ENCODE results near the gene USP46. TPM values are rescaled to one million over a fixed set of nuclear protein-coding genes. Genes with fewer than 3 reads are reported as not detected.

USP46 gene
- total and polyA plus RNA-seq, 3 donors from 2014 or later: 22.9 to 33.9 (median 26.4) TPM

DNA sequence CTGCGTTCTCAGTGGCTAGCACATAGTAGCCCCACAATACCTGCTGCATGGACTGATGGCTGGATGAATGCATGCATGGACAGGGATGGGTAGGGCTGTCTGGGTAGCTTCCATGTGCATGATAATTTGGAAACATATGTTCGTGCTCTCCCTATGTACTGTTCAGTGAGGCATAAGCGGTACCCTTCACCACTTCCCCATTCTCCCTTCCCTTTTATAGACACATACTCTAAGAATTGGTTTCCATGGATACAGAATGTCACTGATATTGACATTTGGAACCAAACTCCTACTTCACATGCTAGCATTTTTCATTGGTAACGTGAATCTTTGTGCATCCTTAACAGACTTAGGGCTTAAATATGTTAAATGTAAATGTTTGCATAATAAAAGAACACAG, 20.4 kb downstream of the USP46 start:
- intact Hi-C loops (cut with DNase I; ENCODE audit: low total_unique reads): loop anchor here (10.0 kb wide), 1 partner anchor 64 kb away; no protein-coding TSS in a partner anchor
- no peak for DNase-seq
- Histone ChIP-seq H3K9me3 (no peaks in the 10 kb centered on the region), H3K36me3 (ENCODE audit: low read depth, missing control alignments) (no peaks in the 10 kb centered on the region), H3K4me3 (no peak overlapping the region), H3K27me3 (no peaks in the 10 kb centered on the region), H3K4me1 (peaks cover 32% of the 10 kb centered on the region), H3K27ac (no peak overlapping the region)
- no peak for TF ChIP-seq POLR2A (IDR thresholded peaks at IDR 0.05)
- TF ChIP-seq, protein P1, sequence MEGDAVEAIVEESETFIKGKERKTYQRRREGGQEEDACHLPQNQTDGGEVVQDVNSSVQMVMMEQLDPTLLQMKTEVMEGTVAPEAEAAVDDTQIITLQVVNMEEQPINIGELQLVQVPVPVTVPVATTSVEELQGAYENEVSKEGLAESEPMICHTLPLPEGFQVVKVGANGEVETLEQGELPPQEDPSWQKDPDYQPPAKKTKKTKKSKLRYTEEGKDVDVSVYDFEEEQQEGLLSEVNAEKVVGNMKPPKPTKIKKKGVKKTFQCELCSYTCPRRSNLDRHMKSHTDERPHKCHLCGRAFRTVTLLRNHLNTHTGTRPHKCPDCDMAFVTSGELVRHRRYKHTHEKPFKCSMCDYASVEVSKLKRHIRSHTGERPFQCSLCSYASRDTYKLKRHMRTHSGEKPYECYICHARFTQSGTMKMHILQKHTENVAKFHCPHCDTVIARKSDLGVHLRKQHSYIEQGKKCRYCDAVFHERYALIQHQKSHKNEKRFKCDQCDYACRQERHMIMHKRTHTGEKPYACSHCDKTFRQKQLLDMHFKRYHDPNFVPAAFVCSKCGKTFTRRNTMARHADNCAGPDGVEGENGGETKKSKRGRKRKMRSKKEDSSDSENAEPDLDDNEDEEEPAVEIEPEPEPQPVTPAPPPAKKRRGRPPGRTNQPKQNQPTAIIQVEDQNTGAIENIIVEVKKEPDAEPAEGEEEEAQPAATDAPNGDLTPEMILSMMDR (IDR thresholded peaks at IDR 0.05): no peak
- 91 to 93% methylated on average over 4 of the region's 4 CpGs for WGBS, 2 donors

DNA sequence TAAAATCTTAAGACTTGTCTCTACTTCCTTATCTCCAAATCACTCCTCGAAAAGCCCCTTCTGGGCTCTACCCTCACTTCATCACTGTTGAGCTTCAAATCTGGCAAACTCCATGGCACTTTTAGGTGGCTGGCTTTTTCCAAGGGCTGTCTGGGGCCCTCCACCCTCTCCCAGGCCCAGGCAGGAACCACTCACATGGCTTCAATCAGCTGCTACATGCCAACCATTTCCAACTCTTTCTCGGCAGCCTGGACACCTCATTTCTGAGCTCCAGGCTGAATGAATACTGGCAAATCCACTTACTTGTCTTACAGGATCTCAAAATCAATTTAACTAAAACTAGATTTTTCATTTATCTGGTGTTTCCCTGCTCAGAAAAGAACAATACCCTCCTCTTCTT, 22.0 kb downstream of the USP46 start:
- no peaks in the 10 kb centered on the region for H3K27me3 ChIP-seq
- H3K36me3 ChIP-seq (ENCODE audit: low read depth, missing control alignments): no peaks in the 10 kb centered on the region
- H3K27ac ChIP-seq: no peak overlapping the region
- 83 to 87% methylated on average over 2 of the region's 2 CpGs for WGBS, 2 donors
- H3K9me3 ChIP-seq: no peaks in the 10 kb centered on the region
- H3K4me1 ChIP-seq: peaks cover 19% of the 10 kb centered on the region
- intact Hi-C loops (cut with DNase I; ENCODE audit: low total_unique reads): loop anchor here (10.0 kb wide), 1 partner anchor 62 kb away; no protein-coding TSS in a partner anchor
- no peak for TF ChIP-seq POLR2A (IDR thresholded peaks at IDR 0.05)
- TF ChIP-seq, protein P1 (IDR thresholded peaks at IDR 0.05): no peak
- no peak overlapping the region for H3K4me3 ChIP-seq
- no peak for DNase-seq

DNA sequence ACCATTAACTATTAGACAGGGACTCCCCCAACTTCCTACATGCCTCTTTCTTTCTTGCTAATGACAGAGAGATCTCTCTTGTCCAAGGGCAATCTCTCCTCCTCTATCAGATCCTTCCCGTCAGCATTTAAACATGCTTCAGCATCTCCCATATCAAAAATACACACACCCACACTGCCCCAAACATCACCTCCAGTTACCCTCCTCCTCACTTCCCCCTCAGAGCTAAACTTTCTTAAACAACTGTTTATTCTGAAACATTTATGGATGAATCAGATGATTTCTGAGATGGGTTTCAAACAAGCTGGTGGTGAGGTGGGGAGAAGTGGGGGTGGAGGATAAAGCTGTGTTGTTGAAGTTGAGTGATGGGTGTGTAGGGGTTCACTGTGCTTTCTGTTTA, 23.5 kb downstream of the USP46 start:
- H3K9me3 ChIP-seq: no peaks in the 10 kb centered on the region
- H3K36me3 ChIP-seq (ENCODE audit: low read depth, missing control alignments): no peaks in the 10 kb centered on the region
- WGBS, 2 donors: 61 to 71% methylated on average over 1 of the region's 1 CpG
- no peak for DNase-seq
- intact Hi-C loops (cut with DNase I; ENCODE audit: low total_unique reads): loop anchor here (10.0 kb wide), 1 partner anchor 61 kb away; no protein-coding TSS in a partner anchor
- peaks cover 5% of the 10 kb centered on the region for H3K4me1 ChIP-seq
- H3K4me3 ChIP-seq: no peak overlapping the region
- H3K27me3 ChIP-seq: no peaks in the 10 kb centered on the region
- TF ChIP-seq POLR2A (IDR thresholded peaks at IDR 0.05): no peak
- TF ChIP-seq, protein P1 (IDR thresholded peaks at IDR 0.05): no peak
- no peak overlapping the region for H3K27ac ChIP-seq

DNA sequence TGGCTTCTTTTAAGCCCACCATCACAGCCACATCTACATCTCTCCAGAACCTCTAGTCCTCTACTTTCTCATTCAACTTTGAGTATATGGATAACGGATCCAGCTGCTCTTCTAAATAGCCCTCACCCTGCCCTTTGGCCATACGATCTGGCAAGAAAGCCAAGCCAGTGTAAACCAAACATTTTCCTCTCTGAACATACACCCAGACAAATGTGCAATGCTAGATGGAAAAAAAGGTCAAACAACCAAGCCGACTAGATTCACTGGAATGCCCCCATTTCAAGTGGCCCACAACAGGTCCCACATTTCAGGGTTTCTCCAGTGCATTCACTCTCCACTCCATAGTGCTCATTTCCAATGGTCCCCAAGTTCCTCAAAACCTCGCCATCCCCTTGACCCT, 24.0 kb downstream of the USP46 start:
- intact Hi-C loops (cut with DNase I; ENCODE audit: low total_unique reads): loop anchor here (10.0 kb wide), 1 partner anchor 60 kb away; no protein-coding TSS in a partner anchor
- Histone ChIP-seq H3K9me3 (no peaks in the 10 kb centered on the region), H3K4me1 (peaks cover under 1% of the 10 kb centered on the region), H3K36me3 (ENCODE audit: low read depth, missing control alignments) (no peaks in the 10 kb centered on the region), H3K27me3 (no peaks in the 10 kb centered on the region), H3K4me3 (no peak overlapping the region), H3K27ac (no peak overlapping the region)
- no peak for DNase-seq
- WGBS, 2 donors: 77 to 79% methylated on average over 4 of the region's 4 CpGs
- TF ChIP-seq POLR2A (IDR thresholded peaks at IDR 0.05): no peak
- TF ChIP-seq, protein P1 (IDR thresholded peaks at IDR 0.05): no peak

DNA sequence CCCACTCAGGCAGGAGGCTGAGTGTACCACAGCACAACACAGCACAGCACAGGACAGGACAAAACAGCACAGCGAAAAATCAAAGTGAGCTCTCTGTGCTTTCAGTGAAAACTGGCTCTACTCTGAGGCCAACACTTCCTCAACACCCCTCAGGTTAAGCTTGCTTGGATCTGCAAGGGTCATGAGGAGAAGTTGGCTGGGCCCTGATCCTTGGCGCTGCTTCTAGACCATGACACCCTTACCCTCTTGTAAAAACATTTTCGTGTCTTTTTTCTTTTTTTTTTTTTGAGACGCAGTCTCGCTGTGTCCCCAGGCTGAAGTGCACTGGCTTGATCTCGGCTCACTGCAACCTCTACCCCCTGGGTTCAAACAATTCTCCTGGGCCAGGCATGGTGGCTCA, 25.3 kb downstream of the USP46 start:
- TF ChIP-seq POLR2A (IDR thresholded peaks at IDR 0.05): no peak
- TF ChIP-seq, protein P1 (IDR thresholded peaks at IDR 0.05): no peak

More for the DNA sequence above, 25.3 kb downstream of the USP46 start:
- H3K36me3 ChIP-seq (ENCODE audit: low read depth, missing control alignments): no peaks in the 10 kb centered on the region
- no peaks in the 10 kb centered on the region for H3K4me1 ChIP-seq
- H3K4me3 ChIP-seq: no peak overlapping the region
- WGBS, 2 donors: 81 to 92% methylated on average over 5 to 6 of the region's 6 CpGs
- no peak overlapping the region for H3K27ac ChIP-seq
- H3K27me3 ChIP-seq: no peaks in the 10 kb centered on the region
- intact Hi-C loops (cut with DNase I; ENCODE audit: low total_unique reads): loop anchor here (10.0 kb wide), 1 partner anchor 59 kb away; no protein-coding TSS in a partner anchor
- DNase-seq: no peak
- H3K9me3 ChIP-seq: no peaks in the 10 kb centered on the region
